ENCODE data around the gene KCNQ1. TPM values are rescaled to one million over a fixed set of nuclear protein-coding genes. Genes with fewer than 3 reads are reported as not detected.

Gene KCNQ1
- total RNA-seq, 1 donor from 2014 or later: 52.9 TPM

DNA sequence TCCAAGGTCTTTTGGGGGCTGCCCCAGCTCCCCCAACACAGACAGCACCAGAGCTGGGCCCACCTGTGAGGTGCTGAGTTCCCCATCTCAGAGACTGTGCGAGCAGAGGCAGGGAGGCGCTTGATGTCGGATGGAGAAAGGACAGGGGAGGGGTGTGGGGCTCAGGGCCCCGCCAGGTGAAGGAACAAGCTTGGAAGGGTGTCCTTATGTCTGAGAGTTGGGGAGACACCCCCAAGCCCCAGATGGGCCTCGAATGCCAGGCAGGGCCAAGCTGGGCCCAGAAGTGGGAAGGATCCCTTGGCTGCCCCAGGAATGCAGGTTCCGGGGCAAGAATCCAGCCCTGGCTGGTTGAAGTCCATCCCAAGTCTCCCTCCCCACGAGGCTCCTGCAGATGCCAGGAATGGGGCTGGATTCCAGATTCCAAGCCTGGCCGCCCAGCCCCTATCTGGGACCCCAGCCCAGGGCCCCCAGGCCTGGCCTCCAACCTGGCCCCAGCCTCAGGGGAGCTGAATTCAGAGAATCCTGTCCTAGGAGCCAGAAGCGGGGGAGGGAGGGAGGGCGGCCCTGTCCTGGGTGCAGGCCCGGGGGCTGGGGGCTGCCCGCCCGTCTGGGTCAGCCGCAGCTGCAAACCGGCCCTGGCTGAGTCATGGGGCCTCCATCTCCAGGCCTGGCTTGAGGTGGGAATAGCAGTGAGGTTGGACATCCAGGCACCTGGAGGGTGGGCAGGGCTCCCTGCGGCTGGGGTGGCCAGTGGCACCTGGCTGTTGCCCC lies 389.9 kb downstream of the KCNQ1 start:
- H3K36me3 ChIP-seq: no peaks in the 10 kb centered on the region
- peaks cover 5% of the 10 kb centered on the region for H3K4me1 ChIP-seq
- TF ChIP-seq, protein P1, sequence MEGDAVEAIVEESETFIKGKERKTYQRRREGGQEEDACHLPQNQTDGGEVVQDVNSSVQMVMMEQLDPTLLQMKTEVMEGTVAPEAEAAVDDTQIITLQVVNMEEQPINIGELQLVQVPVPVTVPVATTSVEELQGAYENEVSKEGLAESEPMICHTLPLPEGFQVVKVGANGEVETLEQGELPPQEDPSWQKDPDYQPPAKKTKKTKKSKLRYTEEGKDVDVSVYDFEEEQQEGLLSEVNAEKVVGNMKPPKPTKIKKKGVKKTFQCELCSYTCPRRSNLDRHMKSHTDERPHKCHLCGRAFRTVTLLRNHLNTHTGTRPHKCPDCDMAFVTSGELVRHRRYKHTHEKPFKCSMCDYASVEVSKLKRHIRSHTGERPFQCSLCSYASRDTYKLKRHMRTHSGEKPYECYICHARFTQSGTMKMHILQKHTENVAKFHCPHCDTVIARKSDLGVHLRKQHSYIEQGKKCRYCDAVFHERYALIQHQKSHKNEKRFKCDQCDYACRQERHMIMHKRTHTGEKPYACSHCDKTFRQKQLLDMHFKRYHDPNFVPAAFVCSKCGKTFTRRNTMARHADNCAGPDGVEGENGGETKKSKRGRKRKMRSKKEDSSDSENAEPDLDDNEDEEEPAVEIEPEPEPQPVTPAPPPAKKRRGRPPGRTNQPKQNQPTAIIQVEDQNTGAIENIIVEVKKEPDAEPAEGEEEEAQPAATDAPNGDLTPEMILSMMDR (IDR thresholded peaks at IDR 0.05): no peak
- ATAC-seq: no peak
- H3K27ac ChIP-seq: no peak overlapping the region
- no peak for DNase-seq
- no peaks in the 10 kb centered on the region for H3K27me3 ChIP-seq
- no peaks in the 10 kb centered on the region for H3K9me3 ChIP-seq
- intact Hi-C loops (cut with DNase I): no loop called here
- H3K4me3 ChIP-seq: no peak overlapping the region

- TF ChIP-seq, protein P1 (IDR thresholded peaks at IDR 0.05): no peak
- no peak for DNase-seq
- H3K27ac ChIP-seq: no peak overlapping the region
- intact Hi-C loops (cut with DNase I): no loop called here
- H3K36me3 ChIP-seq: no peaks in the 10 kb centered on the region
- peaks cover 5% of the 10 kb centered on the region for H3K4me1 ChIP-seq
- no peak overlapping the region for H3K4me3 ChIP-seq
- H3K9me3 ChIP-seq: no peaks in the 10 kb centered on the region
- ATAC-seq: no peak
- no peaks in the 10 kb centered on the region for H3K27me3 ChIP-seq
Observed at GRCh38 chr11:2835296-2835695, 390.5 kb downstream of the KCNQ1 start.

GRCh38 chr11:2835751-2836150 lies 390.9 kb downstream of the KCNQ1 start:
- intact Hi-C loops (cut with DNase I): no loop called here
- no peaks in the 10 kb centered on the region for H3K27me3 ChIP-seq
- no peaks in the 10 kb centered on the region for H3K9me3 ChIP-seq
- ATAC-seq: no peak
- peaks cover 5% of the 10 kb centered on the region for H3K4me1 ChIP-seq
- H3K27ac ChIP-seq: no peak overlapping the region
- TF ChIP-seq, protein P1 (IDR thresholded peaks at IDR 0.05): no peak
- H3K4me3 ChIP-seq: no peak overlapping the region
- no peaks in the 10 kb centered on the region for H3K36me3 ChIP-seq
- DNase-seq: no peak

DNA sequence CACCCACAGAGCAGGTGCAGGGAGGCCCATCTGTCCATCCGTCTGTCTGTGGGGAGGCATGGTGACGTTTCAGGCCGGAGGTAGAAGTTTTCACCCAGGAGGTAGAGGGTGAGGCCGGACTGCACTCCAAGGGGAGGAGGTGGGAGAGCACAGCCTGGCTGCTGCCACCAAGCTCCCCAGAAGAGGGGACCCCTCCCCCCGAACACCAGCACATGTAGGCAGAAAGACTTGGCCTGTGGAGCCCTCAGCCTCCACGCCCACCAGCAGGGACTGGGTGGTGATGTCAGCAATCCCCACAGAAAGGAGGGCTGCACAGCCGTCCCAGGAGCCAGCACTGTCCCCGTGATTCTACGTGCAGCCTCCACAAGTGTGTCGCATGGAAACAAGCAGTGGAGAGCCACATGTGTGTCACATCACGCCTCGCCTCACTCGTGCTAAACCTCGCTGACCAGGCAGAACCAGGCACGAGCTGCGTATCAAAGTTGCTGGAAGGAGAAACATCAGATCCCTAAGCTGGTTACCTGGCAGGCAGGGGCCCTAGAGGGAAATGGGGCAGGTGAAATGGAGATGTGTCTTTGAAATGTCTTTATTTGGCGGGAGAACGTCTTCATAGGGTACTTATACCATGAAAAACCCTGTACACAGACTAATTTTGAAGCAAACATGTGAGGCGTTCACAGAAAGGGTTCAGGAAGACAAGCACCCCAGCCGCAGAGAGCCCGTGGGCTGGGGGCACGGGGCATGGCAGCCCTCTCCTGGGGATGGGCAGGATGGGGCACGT lies 391.7 kb downstream of the KCNQ1 start:
- no peak overlapping the region for H3K4me3 ChIP-seq
- DNase-seq: no peak
- no peaks in the 10 kb centered on the region for H3K36me3 ChIP-seq
- no peaks in the 10 kb centered on the region for H3K27me3 ChIP-seq
- no peak overlapping the region for H3K27ac ChIP-seq
- no peaks in the 10 kb centered on the region for H3K9me3 ChIP-seq
- peaks cover 5% of the 10 kb centered on the region for H3K4me1 ChIP-seq
- no peak for ATAC-seq
- intact Hi-C loops (cut with DNase I): no loop called here
- TF ChIP-seq, protein P1 (IDR thresholded peaks at IDR 0.05): no peak

DNA sequence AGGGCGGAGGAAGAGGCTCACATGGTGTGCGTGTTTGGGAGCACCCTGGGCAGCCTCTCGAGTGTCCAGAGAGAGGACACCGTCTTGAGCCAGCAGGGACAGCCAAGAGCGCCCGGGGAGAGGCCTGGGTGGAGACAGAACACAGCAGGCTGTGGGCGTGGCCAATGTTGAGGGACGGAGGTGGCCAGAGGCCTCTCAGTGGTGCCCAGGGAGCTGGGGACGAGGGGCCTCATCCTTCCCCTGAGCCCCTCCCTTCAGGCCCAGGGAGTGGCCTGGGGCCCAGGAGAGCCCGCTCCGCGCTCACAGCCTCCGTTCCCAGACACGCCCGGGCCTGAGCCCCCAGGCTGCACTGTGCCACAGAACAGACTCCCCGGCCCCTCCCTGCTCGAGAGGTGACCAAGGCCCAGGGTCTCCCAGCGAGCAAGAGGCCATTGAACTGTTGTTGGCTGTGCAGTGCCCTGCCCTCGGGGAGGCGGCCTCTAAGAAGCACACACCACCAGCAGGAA lies 392.3 kb downstream of the KCNQ1 start:
- no peak overlapping the region for H3K27ac ChIP-seq
- intact Hi-C loops (cut with DNase I): no loop called here

More for the DNA sequence above, 392.3 kb downstream of the KCNQ1 start:
- no peak overlapping the region for H3K4me3 ChIP-seq
- no peaks in the 10 kb centered on the region for H3K9me3 ChIP-seq
- peak; percentile 79 for ATAC-seq
- no peaks in the 10 kb centered on the region for H3K27me3 ChIP-seq
- H3K36me3 ChIP-seq: no peaks in the 10 kb centered on the region
- peak; percentile 82 for DNase-seq
- TF ChIP-seq, protein P1 (IDR thresholded peaks at IDR 0.05): peak; percentile 44
- peaks cover 5% of the 10 kb centered on the region for H3K4me1 ChIP-seq

All from upper lobe of right lung (tissue), 1 donor.